IPS-11a (cell line): ENCODE results near the gene HSPA4.
"Not testable (repeated sequence)": the region's sequence is repeated elsewhere in the genome, so short reads cannot be mapped to it uniquely, and the experiment has no call there.

Experiments
- H3K4me3 ChIP-seq: one replicate; pipeline ENCODE4 v1.5.1; 2013; ENCODE audit warnings: low read depth, low read length, control low read depth

The HSPA4 gene

GRCh38 chr5:133121611-133122150 lies 69.9 kb downstream of the HSPA4 start:
- no peak overlapping the region for H3K4me3 ChIP-seq

GRCh38 chr5:133122711-133123110 lies 70.9 kb downstream of the HSPA4 start:
- no peak overlapping the region for H3K4me3 ChIP-seq

GRCh38 chr5:133123297-133123696 lies 71.5 kb downstream of the HSPA4 start:
- no peak overlapping the region for H3K4me3 ChIP-seq

DNA sequence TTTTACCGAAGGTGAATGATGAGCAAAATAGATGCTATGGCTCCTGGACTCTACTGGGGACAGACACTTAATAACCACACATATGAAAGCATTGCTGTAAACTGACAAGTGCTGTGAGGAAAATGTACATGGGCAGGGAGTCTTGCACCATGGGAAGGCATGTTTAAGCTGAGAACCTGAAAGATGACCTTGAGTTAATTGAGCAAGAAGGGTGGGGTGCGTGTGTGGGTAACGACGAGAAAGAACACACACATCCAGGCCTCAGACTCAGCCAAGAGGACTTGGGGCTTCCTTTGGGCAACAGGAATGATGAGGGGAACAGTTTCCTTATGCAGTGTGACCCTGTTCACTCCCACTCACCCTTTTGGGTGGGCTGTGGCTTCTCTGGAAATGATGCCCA lies 73.1 kb downstream of the HSPA4 start:
- H3K4me3 ChIP-seq, result no peak overlapping the region

DNA sequence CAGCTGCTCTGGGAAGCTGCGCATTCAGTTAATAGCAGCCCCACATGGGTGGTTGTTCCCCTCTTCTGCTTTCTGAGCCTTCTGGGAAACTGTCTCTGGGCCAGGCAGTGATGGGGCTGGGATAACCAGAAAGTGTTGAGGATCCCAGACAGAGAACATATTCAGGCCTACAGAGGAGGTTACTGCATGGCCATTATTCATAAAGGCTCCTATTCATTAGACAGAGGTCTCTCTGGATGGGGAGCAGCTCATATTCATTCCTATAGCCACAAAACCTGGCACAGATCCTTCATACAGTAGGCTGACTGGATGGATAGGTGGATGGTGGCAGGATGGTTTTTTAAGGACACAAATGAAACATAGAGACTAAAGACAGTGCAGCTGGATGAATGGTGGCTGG lies 76.3 kb downstream of the HSPA4 start:
- H3K4me3 ChIP-seq, result no peak overlapping the region

GRCh38 chr5:133129289-133129688 lies 77.5 kb downstream of the HSPA4 start:
- no peak overlapping the region for H3K4me3 ChIP-seq

DNA sequence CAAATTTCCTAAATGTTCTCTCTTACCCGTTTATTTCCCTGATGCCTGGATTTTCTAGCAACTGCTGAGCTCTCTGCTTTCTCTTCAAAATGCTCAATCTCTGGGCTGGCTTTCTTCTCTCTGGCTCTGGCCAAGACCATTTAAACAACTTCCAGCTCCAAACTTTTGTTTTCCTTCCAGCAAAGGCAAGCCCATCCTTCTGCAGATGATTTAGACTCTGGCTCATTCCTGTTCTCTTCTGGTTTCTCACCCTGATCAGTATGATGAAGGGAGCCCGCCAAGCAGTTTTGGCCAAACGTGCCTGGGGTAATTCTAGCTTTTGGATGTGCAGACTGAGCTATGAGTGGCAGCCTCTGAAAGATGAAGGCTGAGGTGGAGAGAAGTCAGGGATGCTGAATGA lies 78.1 kb downstream of the HSPA4 start:
- no peak overlapping the region for H3K4me3 ChIP-seq

GRCh38 chr5:133130387-133131118 lies 78.7 kb downstream of the HSPA4 start:
- H3K4me3 ChIP-seq, result no peak overlapping the region

- H3K4me3 ChIP-seq, result no peak overlapping the region
Measured at GRCh38 chr5:133132717-133133116, 80.9 kb downstream of the HSPA4 start.

GRCh38 chr5:133133241-133133640 lies 81.4 kb downstream of the HSPA4 start:
- not testable (repeated sequence) for H3K4me3 ChIP-seq

GRCh38 chr5:133136890-133137289 lies 85.1 kb downstream of the HSPA4 start:
- not testable (repeated sequence) for H3K4me3 ChIP-seq

DNA sequence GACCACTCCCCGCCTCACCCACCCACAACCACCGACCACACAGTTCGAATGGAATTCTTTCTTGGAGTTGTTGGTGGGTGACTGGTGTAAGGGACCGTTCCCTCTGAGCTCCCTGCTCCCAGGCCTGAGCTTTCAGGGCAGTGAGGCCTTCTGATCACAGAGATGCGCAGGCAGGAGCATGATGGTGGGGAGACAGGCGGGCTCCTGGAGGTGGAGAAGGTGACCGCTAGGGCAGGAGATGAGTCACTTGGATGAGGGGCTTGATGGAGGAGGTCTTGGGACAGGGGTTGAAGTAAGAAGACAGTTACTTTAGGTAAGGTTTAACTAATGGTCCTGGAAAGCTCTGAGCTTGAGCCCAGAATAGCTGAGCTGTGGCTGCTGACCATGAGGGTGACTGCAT lies 88.5 kb downstream of the HSPA4 start:
- H3K4me3 ChIP-seq, result no peak overlapping the region

DNA sequence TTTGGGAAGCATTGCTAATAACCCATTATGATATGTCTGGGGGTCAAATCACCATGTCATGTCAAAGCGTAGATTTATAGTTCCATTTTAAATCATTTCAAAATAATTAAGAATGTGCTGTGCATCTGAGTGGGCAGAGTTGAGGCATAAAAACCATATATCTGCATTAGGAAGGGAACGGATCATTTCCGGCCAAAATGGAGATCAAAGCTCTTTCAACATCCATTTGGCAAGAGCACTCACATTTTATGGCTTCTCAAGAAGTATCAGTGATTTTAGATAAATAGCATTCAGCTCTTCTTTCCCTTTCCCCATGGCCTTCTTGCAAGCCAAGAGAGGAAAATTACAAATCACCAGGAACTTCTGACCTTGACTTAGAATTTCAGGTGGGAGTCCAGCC lies 89.9 kb downstream of the HSPA4 start:
- no peak overlapping the region for H3K4me3 ChIP-seq

DNA sequence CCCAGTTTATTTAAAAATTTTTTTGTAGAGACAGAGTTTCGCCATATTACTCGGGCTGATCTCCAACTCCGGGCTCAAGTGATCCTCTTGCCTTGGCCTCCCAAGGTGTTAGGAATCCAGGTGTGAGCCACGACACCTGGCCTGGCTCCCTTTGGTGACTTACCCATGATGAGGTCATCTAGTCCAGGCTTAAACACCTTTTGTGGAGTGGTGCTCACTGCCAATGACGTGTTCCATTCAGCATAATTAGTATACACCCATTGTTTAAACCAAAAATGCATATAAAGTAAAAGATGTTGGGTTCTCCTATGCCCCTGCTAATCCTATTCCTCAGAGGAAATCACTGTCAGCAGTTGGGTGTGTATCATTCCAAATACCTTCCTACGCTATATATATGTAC lies 91.0 kb downstream of the HSPA4 start:
- no peak overlapping the region for H3K4me3 ChIP-seq

DNA sequence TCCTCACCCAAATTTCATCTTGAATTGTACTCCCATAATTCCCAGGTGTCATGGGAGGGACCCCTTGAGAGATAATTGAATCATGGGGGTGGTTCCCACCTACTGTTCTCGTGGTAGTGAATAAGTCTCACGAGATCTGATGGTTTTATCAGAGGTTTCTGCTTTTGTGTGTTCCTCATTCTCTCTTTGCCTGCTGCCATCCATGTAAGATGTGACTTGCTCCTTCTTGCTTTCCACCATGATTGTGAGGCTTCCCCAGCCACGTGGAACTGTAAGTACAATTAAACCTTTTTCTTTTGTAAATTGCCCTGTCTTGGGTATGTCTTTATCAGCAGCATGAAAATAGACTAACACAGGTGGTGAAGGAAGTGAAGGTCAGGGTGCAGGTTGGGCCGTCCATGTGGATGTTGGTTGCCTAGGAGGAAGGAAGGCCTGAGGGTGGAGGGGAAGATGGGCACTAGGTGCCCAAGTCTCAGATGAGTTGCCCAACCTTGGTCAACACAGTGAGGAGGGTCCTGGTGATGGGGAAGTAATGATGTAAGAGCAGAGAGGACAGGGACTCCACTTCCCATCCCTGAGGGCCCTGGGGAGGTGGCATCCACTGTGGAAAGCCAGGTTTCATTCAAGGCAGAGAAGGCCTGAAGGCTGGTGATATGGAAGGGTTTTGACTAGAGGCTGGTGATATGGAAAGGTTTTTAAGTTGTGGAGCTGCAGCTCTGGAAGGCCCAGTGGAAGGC lies 92.6 kb downstream of the HSPA4 start:
- no peak overlapping the region for H3K4me3 ChIP-seq

DNA sequence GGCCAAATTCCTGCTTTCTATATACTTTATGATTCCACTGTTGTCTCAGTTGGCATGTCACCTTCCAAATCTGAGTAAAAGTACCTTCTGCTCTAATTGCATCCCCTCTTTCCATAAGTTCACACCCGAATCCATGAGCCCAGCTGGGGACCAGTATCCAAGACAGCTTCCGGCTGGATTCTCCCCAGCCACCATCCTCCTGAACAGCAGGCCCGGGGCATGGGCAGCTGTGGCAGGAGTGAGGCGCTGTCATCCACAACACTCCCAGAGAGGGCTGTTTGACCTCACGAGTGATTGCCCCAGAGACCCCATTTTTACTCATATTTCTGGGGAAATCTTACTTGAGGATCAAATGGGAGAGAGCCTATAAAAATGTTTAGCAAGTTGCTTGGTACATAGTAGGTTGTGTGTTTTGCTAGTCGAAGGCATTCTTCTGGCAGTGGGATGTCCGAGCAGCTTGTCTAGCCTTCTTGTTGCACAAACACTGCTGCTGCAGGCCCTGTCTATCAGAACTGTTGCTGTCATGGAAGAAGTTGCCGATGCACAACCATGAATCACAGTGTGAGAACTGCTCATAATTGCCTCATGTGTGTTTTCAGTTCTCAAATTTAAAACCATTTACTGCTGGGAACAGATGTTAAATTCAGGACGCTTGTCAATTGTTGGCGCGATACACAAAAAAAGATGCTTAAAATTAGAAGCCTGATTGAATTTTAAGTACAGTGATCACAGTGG lies 93.8 kb downstream of the HSPA4 start:
- H3K4me3 ChIP-seq, result no peak overlapping the region

- H3K4me3 ChIP-seq, result no peak overlapping the region
Measured at GRCh38 chr5:133147411-133147810, 95.6 kb downstream of the HSPA4 start.

GRCh38 chr5:133147815-133148567 lies 96.2 kb downstream of the HSPA4 start:
- no peak overlapping the region for H3K4me3 ChIP-seq

- H3K4me3 ChIP-seq, result no peak overlapping the region
Measured at GRCh38 chr5:133149345-133149744, 97.5 kb downstream of the HSPA4 start.

DNA sequence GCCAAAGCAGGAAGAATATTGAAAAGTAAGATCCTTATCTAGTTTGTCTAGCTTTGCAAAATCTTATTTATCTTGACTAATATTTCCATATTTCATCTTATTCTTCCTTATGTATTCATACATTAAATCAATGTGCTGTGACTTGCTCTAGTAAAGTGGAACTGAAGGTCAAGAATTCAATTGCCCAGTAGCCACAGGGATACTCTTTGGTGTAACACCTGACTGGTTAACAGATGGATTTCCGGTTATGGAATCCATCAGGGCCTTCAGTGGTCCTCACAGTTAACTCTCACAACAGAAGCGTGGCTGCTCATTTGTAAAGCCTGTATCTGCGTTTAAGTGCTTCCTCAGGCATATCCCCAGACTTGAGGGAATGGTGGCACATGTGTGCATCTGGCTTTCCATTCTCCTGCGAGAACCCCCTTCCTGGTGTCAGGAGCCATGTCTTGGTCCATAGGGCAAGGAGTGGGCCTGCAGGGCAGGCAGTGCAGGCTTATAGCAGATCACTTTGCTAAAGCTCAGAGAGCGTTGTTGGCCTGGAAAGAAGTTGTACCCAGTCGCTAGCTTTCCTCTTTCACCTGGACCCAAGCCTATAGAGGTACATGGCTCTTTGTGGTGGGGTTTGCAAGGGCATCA lies 99.2 kb downstream of the HSPA4 start:
- H3K4me3 ChIP-seq, result no peak overlapping the region
